ENCODE results near the gene UTP11. TPM values are rescaled to one million over a fixed set of nuclear protein-coding genes. Genes with fewer than 3 reads are reported as not detected.

Gene UTP11
- total and polyA plus RNA-seq, 2 donors from 2014 or later, result 24.2 to 26.2 TPM

DNA sequence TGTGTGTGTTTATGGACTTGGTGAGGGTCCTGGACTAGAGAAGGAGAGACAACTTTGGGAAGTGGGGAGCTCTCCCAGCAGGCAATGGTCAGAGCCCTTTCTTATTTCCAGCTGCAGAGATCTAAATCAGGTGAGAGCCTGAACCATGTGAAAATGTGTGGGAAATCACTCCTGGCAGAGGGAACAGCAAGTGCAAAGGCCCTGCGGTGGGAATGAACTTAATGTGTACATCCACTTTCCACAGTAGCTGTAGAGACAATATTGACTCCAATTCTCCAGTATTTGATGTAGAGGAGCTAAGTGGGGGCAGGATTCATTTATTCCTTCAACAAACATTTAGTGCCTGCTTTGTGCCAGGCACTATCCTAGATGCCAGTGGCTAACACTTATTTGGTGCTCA is 48.8 kb downstream of the UTP11 start:
- H3K36me3 ChIP-seq (ENCODE audit: control insufficient read depth in 2 of 3, insufficient read depth in 3 of 3, low read length in 3 of 3), result no peaks in the 10 kb centered on the region
- TF ChIP-seq, protein P1, sequence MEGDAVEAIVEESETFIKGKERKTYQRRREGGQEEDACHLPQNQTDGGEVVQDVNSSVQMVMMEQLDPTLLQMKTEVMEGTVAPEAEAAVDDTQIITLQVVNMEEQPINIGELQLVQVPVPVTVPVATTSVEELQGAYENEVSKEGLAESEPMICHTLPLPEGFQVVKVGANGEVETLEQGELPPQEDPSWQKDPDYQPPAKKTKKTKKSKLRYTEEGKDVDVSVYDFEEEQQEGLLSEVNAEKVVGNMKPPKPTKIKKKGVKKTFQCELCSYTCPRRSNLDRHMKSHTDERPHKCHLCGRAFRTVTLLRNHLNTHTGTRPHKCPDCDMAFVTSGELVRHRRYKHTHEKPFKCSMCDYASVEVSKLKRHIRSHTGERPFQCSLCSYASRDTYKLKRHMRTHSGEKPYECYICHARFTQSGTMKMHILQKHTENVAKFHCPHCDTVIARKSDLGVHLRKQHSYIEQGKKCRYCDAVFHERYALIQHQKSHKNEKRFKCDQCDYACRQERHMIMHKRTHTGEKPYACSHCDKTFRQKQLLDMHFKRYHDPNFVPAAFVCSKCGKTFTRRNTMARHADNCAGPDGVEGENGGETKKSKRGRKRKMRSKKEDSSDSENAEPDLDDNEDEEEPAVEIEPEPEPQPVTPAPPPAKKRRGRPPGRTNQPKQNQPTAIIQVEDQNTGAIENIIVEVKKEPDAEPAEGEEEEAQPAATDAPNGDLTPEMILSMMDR (IDR thresholded peaks at IDR 0.05; ENCODE audit: borderline replicate concordance, extremely low read depth, insufficient read depth), result no peak
- no peak overlapping the region for H3K9ac ChIP-seq (ENCODE audit: low read length in 3 of 3)
- no peaks in the 10 kb centered on the region for H3K4me1 ChIP-seq (ENCODE audit: control insufficient read depth in 2 of 3, insufficient read depth in 2 of 3, low read depth in 1 of 3, low read length in 3 of 3)
- no peak for DNase-seq
- H3K27me3 ChIP-seq (ENCODE audit: control insufficient read depth, insufficient read depth, low read length), result no peaks in the 10 kb centered on the region
- H3K4me3 ChIP-seq (ENCODE audit: low read length in 3 of 3), result no peak overlapping the region
- intact Hi-C loops (cut with DNase I), result no loop called here
- no peak overlapping the region for H3K27ac ChIP-seq (ENCODE audit: low read depth in 2 of 2, low read length in 2 of 2)
- no peaks in the 10 kb centered on the region for H3K9me3 ChIP-seq (ENCODE audit: control insufficient read depth in 2 of 3, insufficient read depth in 1 of 3, low read length in 3 of 3)
- FAIRE-seq, result no peak

DNA sequence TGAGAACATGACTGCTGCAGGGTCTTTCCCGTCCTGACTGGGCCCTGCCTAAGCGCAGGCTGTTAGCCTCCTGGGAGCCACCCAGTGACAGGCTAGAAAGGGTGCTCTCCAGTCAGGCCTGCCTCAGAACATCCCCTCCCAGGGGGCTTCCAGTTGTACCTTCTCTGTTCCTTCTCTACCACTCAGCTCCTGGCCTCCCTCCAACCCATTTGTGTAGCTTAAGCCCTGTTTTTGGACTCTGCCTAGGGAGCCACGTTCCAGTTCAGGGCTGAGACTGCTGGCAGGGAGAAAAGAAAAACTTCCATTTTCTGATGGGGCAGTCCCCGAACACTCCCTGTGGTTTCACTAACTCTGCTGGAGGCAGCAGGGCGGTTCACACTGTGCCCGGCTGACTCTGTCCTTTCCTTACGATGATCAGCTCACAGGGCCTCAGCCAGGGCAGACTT is 49.4 kb downstream of the UTP11 start:
- Histone ChIP-seq H3K4me1 (ENCODE audit: control insufficient read depth in 2 of 3, insufficient read depth in 2 of 3, low read depth in 1 of 3, low read length in 3 of 3) (no peaks in the 10 kb centered on the region), H3K4me3 (ENCODE audit: low read length in 3 of 3) (no peak overlapping the region), H3K36me3 (ENCODE audit: control insufficient read depth in 2 of 3, insufficient read depth in 3 of 3, low read length in 3 of 3) (no peaks in the 10 kb centered on the region), H3K27me3 (ENCODE audit: control insufficient read depth, insufficient read depth, low read length) (no peaks in the 10 kb centered on the region), H3K9me3 (ENCODE audit: control insufficient read depth in 2 of 3, insufficient read depth in 1 of 3, low read length in 3 of 3) (no peaks in the 10 kb centered on the region), H3K27ac (ENCODE audit: low read depth in 2 of 2, low read length in 2 of 2) (no peak overlapping the region), H3K9ac (ENCODE audit: low read length in 3 of 3) (no peak overlapping the region)
- DNase-seq, result no peak
- TF ChIP-seq, protein P1 (IDR thresholded peaks at IDR 0.05; ENCODE audit: borderline replicate concordance, extremely low read depth, insufficient read depth), result no peak
- intact Hi-C loops (cut with DNase I), result no loop called here
- FAIRE-seq, result no peak

DNA sequence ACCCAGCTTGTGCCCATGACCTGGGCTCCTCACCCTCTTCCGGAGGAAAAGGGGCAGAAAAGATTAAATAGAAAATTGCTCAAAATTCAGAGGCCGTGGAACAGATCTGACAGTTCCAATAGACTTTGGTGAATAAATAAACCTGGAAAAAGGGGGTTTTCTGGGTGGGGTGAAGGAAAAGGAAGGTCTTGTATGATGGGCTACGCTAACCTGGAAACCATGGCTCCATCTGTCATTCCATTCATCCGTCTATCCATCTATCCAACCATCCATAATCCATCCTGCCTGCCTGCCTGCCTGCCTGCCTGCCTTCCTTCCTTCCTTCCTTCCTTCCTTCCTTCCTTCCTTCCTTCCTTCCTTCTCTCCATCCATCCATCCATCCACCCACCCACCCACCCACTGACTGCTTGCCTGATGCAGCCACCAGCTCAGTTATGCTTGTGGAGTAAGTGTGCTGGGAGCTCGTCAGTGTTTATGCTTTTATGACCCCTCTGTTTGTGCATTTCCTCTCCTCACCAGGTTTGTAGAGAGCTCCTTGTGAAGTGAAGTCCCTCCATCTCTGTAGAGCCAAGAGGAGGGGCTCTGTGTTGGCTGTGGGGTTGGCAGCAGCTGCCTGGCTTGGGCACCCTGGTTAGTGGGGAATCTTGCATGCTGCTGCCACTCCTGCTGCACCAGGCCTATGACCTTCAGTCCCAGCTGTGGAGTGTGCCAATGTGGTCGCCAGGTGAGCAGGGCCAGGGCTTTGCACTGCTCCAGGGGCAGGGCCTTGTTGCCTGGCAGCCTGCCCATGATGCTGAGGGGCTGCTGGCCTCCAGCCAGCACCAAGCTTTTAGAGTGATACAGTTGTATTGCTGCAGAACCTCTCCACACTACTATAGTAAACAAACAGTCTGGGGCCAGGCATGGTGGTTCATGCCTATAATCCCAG is 50.1 kb downstream of the UTP11 start:
- no peaks in the 10 kb centered on the region for H3K4me1 ChIP-seq (ENCODE audit: control insufficient read depth in 2 of 3, insufficient read depth in 2 of 3, low read depth in 1 of 3, low read length in 3 of 3)
- intact Hi-C loops (cut with DNase I), result no loop called here
- no peak overlapping the region for H3K9ac ChIP-seq (ENCODE audit: low read length in 3 of 3)
- no peak overlapping the region for H3K4me3 ChIP-seq (ENCODE audit: low read length in 3 of 3)
- H3K27me3 ChIP-seq (ENCODE audit: control insufficient read depth, insufficient read depth, low read length), result no peaks in the 10 kb centered on the region
- TF ChIP-seq, protein P1 (IDR thresholded peaks at IDR 0.05; ENCODE audit: borderline replicate concordance, extremely low read depth, insufficient read depth), result no peak
- no peaks in the 10 kb centered on the region for H3K36me3 ChIP-seq (ENCODE audit: control insufficient read depth in 2 of 3, insufficient read depth in 3 of 3, low read length in 3 of 3)
- H3K9me3 ChIP-seq (ENCODE audit: control insufficient read depth in 2 of 3, insufficient read depth in 1 of 3, low read length in 3 of 3), result no peaks in the 10 kb centered on the region
- DNase-seq (no peak), FAIRE-seq (no peak)
- H3K27ac ChIP-seq (ENCODE audit: low read depth in 2 of 2, low read length in 2 of 2), result no peak overlapping the region

All from kidney (tissue), 14 donors.